ENCODE results near the gene EHD2. TPM values are rescaled to one million over a fixed set of nuclear protein-coding genes. Genes with fewer than 3 reads are reported as not detected.
"Not testable (repeated sequence)": the region's sequence is repeated elsewhere in the genome, so short reads cannot be mapped to it uniquely, and the experiment has no call there.

EHD2 gene
- total and polyA plus RNA-seq, 2 of the 4 experiments (the other 2 are of a cell fraction) = 35.3 to 181 TPM

- H3K23ac ChIP-seq (ENCODE audit: low read depth, low read length); H3K4me3 ChIP-seq (ENCODE audit: insufficient read depth, low read depth, low read length); H3K36me3 ChIP-seq (ENCODE audit: control insufficient read depth, insufficient read depth, low read length); H3K56ac ChIP-seq (ENCODE audit: extremely low read depth, insufficient read depth, low read length); H4K91ac ChIP-seq (ENCODE audit: insufficient read depth, low read depth, low read length); POLR2A ChIA-PET (ENCODE audit: unreplicated experiment); H2BK120ac ChIP-seq (ENCODE audit: low read depth, low read length); H2AK5ac ChIP-seq (ENCODE audit: low read depth, low read length); H3K4ac ChIP-seq (ENCODE audit: low read depth, low read length); H3K79me1 ChIP-seq (ENCODE audit: low read depth in 1 of 2, low read length in 2 of 2); H3K27ac ChIP-seq (ENCODE audit: insufficient read depth, low read length); intact Hi-C loops (cut with micrococcal nuclease); H3K27me3 ChIP-seq (ENCODE audit: control insufficient read depth, insufficient read depth, low read length); H3K4me1 ChIP-seq (ENCODE audit: control insufficient read depth, insufficient read depth, low read length); H2BK20ac ChIP-seq (ENCODE audit: low read depth, low read length); BruUV-seq (replicated peaks); H3K9me3 ChIP-seq (ENCODE audit: control insufficient read depth, insufficient read depth, low read length); in situ Hi-C loops (cut with MboI; ENCODE audit: low sequenced_read_pairs); H4K5ac ChIP-seq (ENCODE audit: low read depth, low read length); H2BK5ac ChIP-seq (ENCODE audit: low read depth, low read length, poor library complexity, severe bottlenecking); dilution Hi-C loops (cut with HindIII; ENCODE audit: low sequenced_read_pairs, unreplicated experiment); H2AK9ac ChIP-seq (replicated peaks; ENCODE audit: low read depth, low read length, poor library complexity); H3K9ac ChIP-seq (ENCODE audit: low read depth, low read length); H3K9me1 ChIP-seq (ENCODE audit: insufficient read depth, low read length); H2BK15ac ChIP-seq (ENCODE audit: low read depth, low read length); H3K4me2 ChIP-seq (ENCODE audit: low read depth, low read length); ATAC-seq (ENCODE audit: low read depth); H2AFZ ChIP-seq (replicated peaks; ENCODE audit: low read length, poor library complexity); H4K8ac ChIP-seq (ENCODE audit: low read depth in 2 of 2, low read length in 2 of 2); H4K20me1 ChIP-seq (ENCODE audit: insufficient read depth, low read length); H3K14ac ChIP-seq (replicated peaks; ENCODE audit: low read depth, low read length); DNase-seq; H3K18ac ChIP-seq (ENCODE audit: low read depth, low read length): not testable (repeated sequence)
- no CpG with 5 or more reads among the region's 3 CpGs for WGBS, 2 experiments (ENCODE audit: extremely low coverage in 2 of 2, insufficient read length in 1 of 2)
- CTCF ChIA-PET = interaction anchor here (0.6 to 1.5 kb wide), 4 partner anchors 14 to 52 kb away, joined by 3 to 4 read pairs (median 4); partner anchors contain the start of genes EHD2 and SELENOW
These were observed 51.5 kb downstream of the EHD2 start for GRCh38 chr19:47764705-47765104.

All from IMR-90 (cell line).